Stomach (tissue), 9 donors: ENCODE results near the gene FBXO10. TPM values are rescaled to one million over a fixed set of nuclear protein-coding genes. Genes with fewer than 3 reads are reported as not detected.

Experiments
- DNase-seq, 2 donors: peaks; one replicate each; pipeline versions ENCODE4 v3.0.0 to v3.0.0-alpha.2; 2013 to 2019
- H3K27ac ChIP-seq, 5 donors: fragments of 200-600 bp in 4 of 5; sonication (generic) in 4 of 5; one replicate each; pipeline ENCODE4 v1.5.1; 2013 to 2019; ENCODE audit warnings: mild to moderate bottlenecking in 1 of 5, moderate library complexity in 1 of 5
- H3K27me3 ChIP-seq, 3 donors: fragments of 200-600 bp; sonication (generic); one replicate each; pipeline ENCODE4 v1.5.1; 2017 to 2019; ENCODE audit warnings: mixed run types in 1 of 3
- H3K36me3 ChIP-seq, 4 donors: fragments of 200-600 bp; sonication (generic); 1 replicate in 3 of 4; 2 replicates in 1 of 4; pipeline ENCODE4 v1.5.1; 2016 to 2019
- H3K4me1 ChIP-seq, 4 donors: fragments of 200-600 bp; sonication (generic); one replicate each; pipeline ENCODE4 v1.5.1; 2016 to 2019
- H3K4me3 ChIP-seq, 4 donors: fragments of 200-600 bp; sonication (generic) in 3 of 4; one replicate each; pipeline ENCODE4 v1.5.1; 2016 to 2019; ENCODE audit warnings: mild to moderate bottlenecking in 1 of 4
- H3K9me3 ChIP-seq, 4 donors: fragments of 200-600 bp; sonication (generic); one replicate each; pipeline ENCODE4 v1.5.1; 2016 to 2019
- CTCF ChIP-seq, 7 experiments: fragments of 450-650 bp in 4 of 7; fragments of 200-600 bp in 3 of 7; sonication (generic) in 3 of 7; IDR thresholded peaks; one replicate each; pipeline ENCODE4 v1.5.1; 2016 to 2019; ENCODE audit warnings: antibody characterized with exemption in 7 of 7, control low read depth in 2 of 7, mild to moderate bottlenecking in 1 of 7
- EP300 ChIP-seq: sonication (generic); formaldehyde crosslinking; IDR thresholded peaks from one replicate; pipeline ENCODE4 v1.6.1; 2017; ENCODE audit warnings: antibody characterized with exemption
- POLR2A ChIP-seq, 4 donors: fragments of 450-650 bp; IDR thresholded peaks; one replicate each; pipeline ENCODE4 v1.6.1; 2016; ENCODE audit warnings: antibody characterized with exemption in 4 of 4, control low read depth in 2 of 4, mild to moderate bottlenecking in 1 of 4, moderate library complexity in 1 of 4
- POLR2AphosphoS5 ChIP-seq, 3 donors: sonication (generic); formaldehyde crosslinking; IDR thresholded peaks; one replicate each; pipeline ENCODE4 v1.6.1; 2016; ENCODE audit warnings: antibody characterized with exemption in 3 of 3
- WGBS, 5 donors: extraction: QIAGEN DNeasy Blood & Tissue Kit in 3 of 5; methylation state at CpG; one replicate each; pipeline versions ENCODE4 v1.1.5 to v1.1.7; 2013 to 2018; 5-methylcytosine and 5-hydroxymethylcytosine counted together
- intact Hi-C: fragments of 100-400 bp; cut with DNase I; formaldehyde crosslinking; loops from one replicate; pipeline ENCODE4 v1.15.1; 2023; ENCODE audit warnings: low total_unique reads
- polyA plus RNA-seq, 3 donors: library from polyadenylated mRNA; stranded (reverse); fragments of 200-250 nt; gene quantifications; one replicate each; pipeline ENCODE4 v1.2.3, GENCODE V29; 2013
- total RNA-seq, 5 donors: library from RNA; depleted of rRNA; stranded (reverse); fragments of >200 nt; gene quantifications; one replicate each; pipeline versions ENCODE4 v1.1.0 to v1.2.3, GENCODE V29; 2014 to 2016
- donor health status: healthy with polysubstance abuse.
- donor health status: Bipolar disorder and iron deficiency.
- donor health status: healthy.

FBXO10 gene
- total and polyA plus RNA-seq, 8 donors: 0.43 to 6.2 (median 2.0) TPM

DNA sequence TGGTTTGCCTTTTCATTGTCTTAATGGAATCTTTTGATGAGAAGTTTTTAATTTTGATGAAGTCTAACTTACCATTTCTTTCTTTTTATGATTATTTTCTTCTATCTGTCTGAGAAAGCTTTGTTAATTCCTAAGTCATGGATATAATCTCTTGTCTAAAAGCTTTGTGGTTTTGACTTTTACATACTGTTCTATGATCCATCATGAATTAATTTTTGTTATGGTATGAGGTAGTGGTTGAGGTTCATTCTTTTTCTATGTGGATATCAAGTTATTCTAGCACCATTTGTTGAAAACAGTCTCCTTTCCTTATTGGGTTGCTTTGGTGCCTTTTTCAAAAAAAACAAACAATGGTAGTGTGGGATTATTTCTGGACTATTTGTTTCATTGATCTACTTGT lies 20.4 kb downstream of the FBXO10 start:
- Histone ChIP-seq H3K4me3 (no peak overlapping the region), H3K9me3 (no peaks in the 10 kb centered on the region), H3K4me1 (no peaks in the 10 kb centered on the region), H3K36me3 (no peaks in the 10 kb centered on the region), H3K27ac (no peak overlapping the region), H3K27me3 (no peaks in the 10 kb centered on the region)
- no peak for DNase-seq
- TF ChIP-seq POLR2AphosphoS5 (IDR thresholded peaks at IDR 0.05) (no peak), POLR2A (IDR thresholded peaks at IDR 0.05) (no peak), EP300 (no peak), CTCF (IDR thresholded peaks at IDR 0.05) (no peak)
- intact Hi-C loops: no loop called here

GRCh38 chr9:37554318-37554717 lies 21.9 kb downstream of the FBXO10 start:
- no peaks in the 10 kb centered on the region for H3K36me3 ChIP-seq
- H3K27ac ChIP-seq: no peak overlapping the region
- 86 to 92% (median 90%) methylated on average over 3 of the region's 3 CpGs for WGBS, 5 donors
- intact Hi-C loops: no loop called here
- no peak overlapping the region for H3K4me3 ChIP-seq
- no peaks in the 10 kb centered on the region for H3K4me1 ChIP-seq
- H3K9me3 ChIP-seq: no peaks in the 10 kb centered on the region
- TF ChIP-seq POLR2AphosphoS5 (IDR thresholded peaks at IDR 0.05) (no peak), EP300 (no peak), POLR2A (IDR thresholded peaks at IDR 0.05) (no peak), CTCF (IDR thresholded peaks at IDR 0.05) (no peak)
- no peak for DNase-seq
- H3K27me3 ChIP-seq: no peaks in the 10 kb centered on the region

DNA sequence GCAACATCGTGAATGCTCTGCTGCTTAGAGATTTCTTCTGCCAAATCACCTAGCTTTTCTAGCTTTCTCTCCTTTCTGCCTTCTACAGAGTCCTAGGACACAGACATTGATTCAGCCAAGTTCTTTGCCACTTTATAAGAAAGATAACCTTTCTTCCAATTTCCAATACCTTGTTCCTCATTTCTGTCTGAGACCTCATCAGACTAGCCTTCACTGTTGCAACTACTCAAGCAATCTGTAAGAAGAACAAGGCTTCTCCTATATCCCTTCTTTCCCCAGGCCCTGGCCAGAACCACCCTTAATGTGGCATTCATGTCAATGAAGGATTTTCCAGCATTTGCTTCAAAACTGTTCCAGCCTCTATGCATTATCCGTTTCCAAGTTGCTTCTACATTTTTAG lies 24.3 kb downstream of the FBXO10 start:
- TF ChIP-seq POLR2AphosphoS5 (IDR thresholded peaks at IDR 0.05) (no peak), EP300 (no peak), POLR2A (IDR thresholded peaks at IDR 0.05) (no peak), CTCF (IDR thresholded peaks at IDR 0.05) (no peak)
- Histone ChIP-seq H3K27ac (no peak overlapping the region), H3K36me3 (no peaks in the 10 kb centered on the region), H3K4me3 (no peak overlapping the region), H3K27me3 (no peaks in the 10 kb centered on the region), H3K9me3 (no peaks in the 10 kb centered on the region), H3K4me1 (no peaks in the 10 kb centered on the region)
- WGBS, 5 donors: 88 to 96% (median 93%) methylated on average over 2 of the region's 2 CpGs
- intact Hi-C loops: no loop called here
- DNase-seq: no peak

- H3K9me3 ChIP-seq: no peaks in the 10 kb centered on the region
- 78 to 92% (median 83%) methylated on average over 3 of the region's 3 CpGs for WGBS, 5 donors
- no peaks in the 10 kb centered on the region for H3K27me3 ChIP-seq
- TF ChIP-seq POLR2AphosphoS5 (IDR thresholded peaks at IDR 0.05) (no peak), EP300 (no peak), CTCF (IDR thresholded peaks at IDR 0.05) (no peak), POLR2A (IDR thresholded peaks at IDR 0.05) (no peak)
- intact Hi-C loops: no loop called here
- no peak overlapping the region for H3K4me3 ChIP-seq
- no peaks in the 10 kb centered on the region for H3K36me3 ChIP-seq
- DNase-seq: no peak
- H3K27ac ChIP-seq: no peak overlapping the region
- H3K4me1 ChIP-seq: no peaks in the 10 kb centered on the region
These were observed 24.7 kb downstream of the FBXO10 start for GRCh38 chr9:37551468-37551867.
